Vagina (tissue), 2 donors: Measurements from ENCODE around the gene QKI.

ENCODE experiments used
- CTCF ChIP-seq, 3 experiments: fragments of 450-650 bp in 2 of 3; fragments of 200-600 bp in 1 of 3; sonication (generic) in 1 of 3; IDR thresholded peaks; one replicate each; pipeline ENCODE4 v1.5.1; 2017 to 2019; ENCODE audit warnings: antibody characterized with exemption in 3 of 3, mild to moderate bottlenecking in 2 of 3, moderate library complexity in 2 of 3
- POLR2A ChIP-seq, 2 donors: fragments of 450-650 bp; IDR thresholded peaks; one replicate each; pipeline ENCODE4 v1.6.1; 2017; ENCODE audit warnings: antibody characterized with exemption in 2 of 2, mild to moderate bottlenecking in 2 of 2, moderate library complexity in 2 of 2
- POLR2AphosphoS5 ChIP-seq, 2 donors: sonication (generic); formaldehyde crosslinking; IDR thresholded peaks; one replicate each; pipeline ENCODE4 v1.9.0; 2017; ENCODE audit warnings: antibody characterized with exemption in 2 of 2, mild to moderate bottlenecking in 2 of 2, low read depth in 1 of 2; ENCODE audit not compliant: insufficient read depth in 1 of 2

DNA sequence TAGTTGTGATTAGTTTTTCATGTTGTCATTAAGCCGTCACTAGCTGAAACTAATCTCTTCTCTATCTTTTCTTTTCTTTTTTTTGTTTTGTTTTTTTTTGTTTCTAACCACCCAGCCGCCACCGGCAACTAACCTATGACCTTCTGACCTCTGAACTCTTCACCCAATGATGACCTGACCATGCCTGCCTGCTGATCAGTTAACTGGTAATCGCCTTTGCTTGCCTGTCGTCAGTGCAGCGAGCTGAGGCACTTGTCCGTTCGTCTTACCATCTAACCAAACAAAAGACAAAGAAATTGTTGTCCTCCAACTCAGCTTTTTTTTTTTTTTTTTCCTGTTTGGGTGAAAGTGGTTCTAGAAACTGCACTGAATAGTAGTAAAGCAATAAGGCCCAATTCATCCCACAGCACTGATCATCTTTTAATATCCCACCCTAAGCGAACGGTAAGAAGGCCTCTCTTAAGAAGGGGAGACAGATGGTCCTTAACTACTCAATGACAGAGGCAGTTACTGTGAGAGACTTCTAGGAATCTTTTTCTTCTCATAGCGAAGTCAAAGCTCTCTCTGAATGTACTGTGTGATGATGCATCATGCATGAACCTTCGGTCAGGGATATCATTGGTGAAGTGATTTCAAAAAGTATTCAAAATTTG, 156.2 kb downstream of the QKI start:
- TF ChIP-seq POLR2AphosphoS5 (IDR thresholded peaks at IDR 0.05; ENCODE audit: insufficient read depth in 1 of 2, low read depth in 1 of 2) (no peak), CTCF (IDR thresholded peaks at IDR 0.05) (no peak), POLR2A (IDR thresholded peaks at IDR 0.05) (no peak)
